Measurements from ENCODE around the gene TMEM233. TPM values are rescaled to one million over a fixed set of nuclear protein-coding genes. Genes with fewer than 3 reads are reported as not detected.

Gene TMEM233
- total and polyA plus RNA-seq, 9 of the 15 experiments (the other 6 are each of a cell fraction or from before 2014, with no cell fraction given) = 0.04 to 0.17 (median 0.07) TPM; not detected in 2

DNA sequence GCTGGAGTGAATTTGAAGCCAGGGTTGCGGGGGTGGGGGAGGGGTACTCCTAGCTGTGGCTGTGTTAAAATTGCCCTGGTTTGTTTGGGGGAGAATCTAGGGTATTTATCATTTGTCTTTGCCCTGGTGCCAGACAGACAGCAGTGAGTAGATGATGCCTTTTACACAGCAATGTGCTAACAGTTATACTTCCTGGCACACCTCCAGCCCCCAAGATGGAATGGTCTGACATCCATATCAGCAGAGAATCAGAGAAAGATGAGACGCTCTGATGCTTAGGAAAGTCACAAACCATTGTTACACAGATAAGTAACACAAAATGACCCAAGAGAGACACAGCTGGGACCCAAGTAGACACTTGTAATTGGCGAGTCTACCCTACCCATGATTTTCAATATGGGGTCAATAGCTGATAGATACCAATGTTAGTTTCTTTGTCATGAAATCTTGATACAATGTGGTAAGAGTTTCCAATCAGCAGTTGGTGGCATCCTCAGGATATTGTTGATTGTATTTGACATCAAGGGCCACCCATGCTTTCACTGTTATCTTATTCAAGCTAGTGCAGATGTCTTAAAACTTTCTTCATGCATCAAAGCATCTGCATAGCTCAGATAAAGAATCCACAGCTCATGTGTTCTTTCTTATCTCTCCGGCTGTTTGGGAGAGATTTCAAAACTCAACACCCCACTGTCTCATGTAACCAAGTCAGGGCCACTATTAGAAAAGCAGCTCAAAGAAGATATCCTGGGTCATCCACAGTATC is 71.8 kb downstream of the TMEM233 start (continued):
- 0 out of 2 replicates have a peak, but pooled peaks have one; percentile 47 for TF ChIP-seq ZNF586 (CRISPR knock-in tag; conservative IDR thresholded peaks at IDR 0.05)
- peak; percentile 90 for TF ChIP-seq CXXC5 (CRISPR knock-in tag; IDR thresholded peaks at IDR 0.05)
- no peak for TF ChIP-seq ZNF140 (CRISPR knock-in tag; IDR thresholded peaks at IDR 0.05)
- TF ChIP-seq, protein P1, sequence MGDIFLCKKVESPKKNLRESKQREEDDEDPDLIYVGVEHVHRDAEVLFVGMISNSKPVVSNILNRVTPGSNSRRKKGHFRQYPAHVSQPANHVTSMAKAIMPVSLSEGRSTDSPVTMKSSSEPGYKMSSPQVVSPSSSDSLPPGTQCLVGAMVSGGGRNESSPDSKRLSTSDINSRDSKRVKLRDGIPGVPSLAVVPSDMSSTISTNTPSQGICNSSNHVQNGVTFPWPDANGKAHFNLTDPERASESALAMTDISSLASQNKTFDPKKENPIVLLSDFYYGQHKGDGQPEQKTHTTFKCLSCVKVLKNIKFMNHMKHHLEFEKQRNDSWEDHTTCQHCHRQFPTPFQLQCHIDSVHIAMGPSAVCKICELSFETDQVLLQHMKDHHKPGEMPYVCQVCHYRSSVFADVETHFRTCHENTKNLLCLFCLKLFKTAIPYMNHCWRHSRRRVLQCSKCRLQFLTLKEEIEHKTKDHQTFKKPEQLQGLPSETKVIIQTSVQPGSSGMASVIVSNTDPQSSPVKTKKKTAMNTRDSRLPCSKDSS (IDR thresholded peaks at IDR 0.05; ENCODE audit: low read depth, partially characterized antibody) = no peak
- peak; percentile 86 for TF ChIP-seq MYNN (IDR thresholded peaks at IDR 0.05)
- TF ChIP-seq MYNN (CRISPR knock-in tag; IDR thresholded peaks at IDR 0.05) = no peak
- TF ChIP-seq, protein P2, sequence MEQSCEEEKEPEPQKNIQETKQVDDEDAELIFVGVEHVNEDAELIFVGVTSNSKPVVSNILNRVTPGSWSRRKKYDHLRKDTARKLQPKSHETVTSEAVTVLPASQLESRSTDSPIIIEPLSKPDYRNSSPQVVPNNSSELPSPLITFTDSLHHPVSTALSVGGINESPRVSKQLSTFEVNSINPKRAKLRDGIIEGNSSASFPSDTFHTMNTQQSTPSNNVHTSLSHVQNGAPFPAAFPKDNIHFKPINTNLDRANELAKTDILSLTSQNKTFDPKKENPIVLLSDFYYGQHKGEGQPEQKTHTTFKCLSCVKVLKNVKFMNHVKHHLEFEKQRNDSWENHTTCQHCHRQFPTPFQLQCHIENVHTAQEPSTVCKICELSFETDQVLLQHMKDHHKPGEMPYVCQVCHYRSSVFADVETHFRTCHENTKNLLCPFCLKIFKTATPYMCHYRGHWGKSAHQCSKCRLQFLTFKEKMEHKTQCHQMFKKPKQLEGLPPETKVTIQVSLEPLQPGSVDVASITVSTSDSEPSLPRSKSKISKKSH (CRISPR knock-in tag; IDR thresholded peaks at IDR 0.05) = no peak
- TF ChIP-seq TEAD4 (IDR thresholded peaks at IDR 0.05; ENCODE audit: low read length) = peak; percentile 100
- TF ChIP-seq TEAD4 (CRISPR knock-in tag; IDR thresholded peaks at IDR 0.05; ENCODE audit: borderline replicate concordance) = no peak
- peak; percentile 92 for TF ChIP-seq FOXJ2 (tag; IDR thresholded peaks at IDR 0.05)
- TF ChIP-seq CCAR2 (IDR thresholded peaks at IDR 0.05; ENCODE audit: low read depth, low read length) = no peak
- 0 out of 2 replicates have a peak, but pooled peaks have one; percentile 29 for TF ChIP-seq ZFPM2 (CRISPR knock-in tag; IDR thresholded peaks at IDR 0.05)
- no peak for TF ChIP-seq LARP7 (IDR thresholded peaks at IDR 0.05)
- TF ChIP-seq RHOXF2B (CRISPR knock-in tag; conservative IDR thresholded peaks at IDR 0.05) = no peak
- TF ChIP-seq ZFP91 (CRISPR knock-in tag; IDR thresholded peaks at IDR 0.05) = no peak
- TF ChIP-seq FOSL1 (tag; conservative IDR thresholded peaks at IDR 0.05) = peak; percentile 90
- peak; percentile 98 for TF ChIP-seq HDAC3 (IDR thresholded peaks at IDR 0.05; ENCODE audit: borderline replicate concordance, partially characterized antibody)
- no peak for TF ChIP-seq ZNF561 (CRISPR knock-in tag; conservative IDR thresholded peaks at IDR 0.05)
- no peak for TF ChIP-seq NR4A1 (CRISPR knock-in tag; IDR thresholded peaks at IDR 0.05)
- peak; percentile 97 for TF ChIP-seq NR4A1 (tag; IDR thresholded peaks at IDR 0.05)
- peak; percentile 96 for TF ChIP-seq ZKSCAN8 (CRISPR knock-in tag; IDR thresholded peaks at IDR 0.05)
- 0 out of 2 replicates have a peak, but pooled peaks have one; percentile 39 for TF ChIP-seq ZNF75A (CRISPR knock-in tag; IDR thresholded peaks at IDR 0.05)
- TF ChIP-seq ZNF277 (CRISPR knock-in tag; IDR thresholded peaks at IDR 0.05; ENCODE audit: borderline replicate concordance) = no peak
- peak; percentile 68; the same call in 1 of the 2 replicates for TF ChIP-seq MEF2A (IDR thresholded peaks at IDR 0.05; ENCODE audit: control insufficient read depth, low read depth, low read length)

All from K562 (cell line).